ENCODE measurements around the gene CRIM1. TPM values are rescaled to one million over a fixed set of nuclear protein-coding genes. Genes with fewer than 3 reads are reported as not detected.

The CRIM1 gene
- total RNA-seq, 4 donors from 2014 or later: 72.6 to 162 (median 112) TPM

- 90% methylated on average over 2 of the region's 2 CpGs for WGBS
- H3K27ac ChIP-seq: no peak overlapping the region
- H3K4me1 ChIP-seq: no peaks in the 10 kb centered on the region
- DNase-seq (ENCODE audit: low spot score in 2 of 2): no peak
- H3K9me3 ChIP-seq: no peaks in the 10 kb centered on the region
- H3K36me3 ChIP-seq: peaks cover 35% of the 10 kb centered on the region
- H3K4me3 ChIP-seq: no peak overlapping the region
- TF ChIP-seq EP300 (IDR thresholded peaks at IDR 0.05) (no peak), POLR2A (IDR thresholded peaks at IDR 0.05) (no peak), CTCF (IDR thresholded peaks at IDR 0.05) (no peak), POLR2AphosphoS5 (IDR thresholded peaks at IDR 0.05) (no peak)
- H3K27me3 ChIP-seq: no peaks in the 10 kb centered on the region
Measured at GRCh38 chr2:36535099-36535498, 179.5 kb downstream of the CRIM1 start.

- Histone ChIP-seq H3K36me3 (peaks cover 38% of the 10 kb centered on the region), H3K4me3 (no peak overlapping the region), H3K9me3 (no peaks in the 10 kb centered on the region), H3K27me3 (no peaks in the 10 kb centered on the region), H3K27ac (no peak overlapping the region), H3K4me1 (no peaks in the 10 kb centered on the region)
- DNase-seq (ENCODE audit: low spot score in 2 of 2): no peak
- TF ChIP-seq POLR2AphosphoS5 (IDR thresholded peaks at IDR 0.05): no peak
- TF ChIP-seq CTCF (IDR thresholded peaks at IDR 0.05): no peak
- no peak for TF ChIP-seq POLR2A (IDR thresholded peaks at IDR 0.05)
- no peak for TF ChIP-seq EP300 (IDR thresholded peaks at IDR 0.05)
- WGBS: 87% methylated on average over 3 of the region's 3 CpGs
Measured at GRCh38 chr2:36536776-36537175, 181.2 kb downstream of the CRIM1 start.

GRCh38 chr2:36538335-36538734, 182.8 kb downstream of the CRIM1 start:
- no peak overlapping the region for H3K27ac ChIP-seq
- no peak overlapping the region for H3K4me3 ChIP-seq
- no peaks in the 10 kb centered on the region for H3K4me1 ChIP-seq
- H3K9me3 ChIP-seq: no peaks in the 10 kb centered on the region
- DNase-seq (ENCODE audit: low spot score in 2 of 2): no peak
- H3K36me3 ChIP-seq: peaks cover 36% of the 10 kb centered on the region
- WGBS: 91% methylated on average over 5 of the region's 5 CpGs
- no peaks in the 10 kb centered on the region for H3K27me3 ChIP-seq
- TF ChIP-seq POLR2A (IDR thresholded peaks at IDR 0.05): no peak
- no peak for TF ChIP-seq CTCF (IDR thresholded peaks at IDR 0.05)
- no peak for TF ChIP-seq POLR2AphosphoS5 (IDR thresholded peaks at IDR 0.05)
- no peak for TF ChIP-seq EP300 (IDR thresholded peaks at IDR 0.05)

- no peak overlapping the region for H3K27ac ChIP-seq
- no peaks in the 10 kb centered on the region for H3K4me1 ChIP-seq
- no peaks in the 10 kb centered on the region for H3K27me3 ChIP-seq
- H3K36me3 ChIP-seq: peaks cover 44% of the 10 kb centered on the region
- H3K9me3 ChIP-seq: no peaks in the 10 kb centered on the region
- TF ChIP-seq POLR2AphosphoS5 (IDR thresholded peaks at IDR 0.05) (no peak), EP300 (IDR thresholded peaks at IDR 0.05) (no peak), CTCF (IDR thresholded peaks at IDR 0.05) (no peak)
- no peak overlapping the region for H3K4me3 ChIP-seq
- 89% methylated on average over 7 of the region's 7 CpGs for WGBS
- no peak for DNase-seq (ENCODE audit: low spot score in 2 of 2)
Measured at GRCh38 chr2:36539631-36540030, 184.1 kb downstream of the CRIM1 start.

DNA sequence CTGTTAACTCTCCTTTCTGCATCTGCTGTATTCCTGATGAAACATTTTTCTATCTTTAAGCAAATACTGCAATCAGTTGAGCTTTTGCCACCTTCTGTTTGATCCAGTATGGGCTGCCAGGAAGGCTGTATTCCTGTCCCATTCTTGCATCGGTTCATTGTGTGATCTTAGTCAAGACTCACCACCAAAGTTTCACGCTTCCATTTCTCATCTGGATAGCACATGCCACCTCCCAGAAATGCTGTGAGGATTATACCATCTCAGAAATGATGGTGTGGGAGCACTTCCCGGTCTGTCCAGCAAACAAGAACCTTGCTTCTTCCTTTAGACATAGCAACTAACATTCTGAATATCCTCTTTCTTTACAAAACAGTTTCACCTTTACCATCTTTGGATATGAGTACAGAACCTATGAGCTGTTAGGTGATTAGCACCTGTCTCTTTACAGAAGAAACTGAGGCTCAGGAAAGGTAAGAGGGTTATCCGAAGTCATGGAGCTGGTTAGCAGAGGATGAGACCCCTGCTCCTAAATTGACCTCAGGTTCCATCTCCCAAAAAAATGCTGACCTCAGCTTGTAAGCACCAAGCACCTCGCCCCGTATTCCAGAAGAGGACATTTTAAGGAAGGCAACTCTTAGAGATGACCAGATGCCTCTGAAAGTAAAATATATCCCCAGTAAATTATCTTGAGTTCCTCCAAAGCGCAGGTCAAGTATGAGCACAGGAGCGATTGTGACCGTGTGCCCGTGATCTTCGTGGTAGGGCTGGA, 185.6 kb downstream of the CRIM1 start:
- DNase-seq (ENCODE audit: low spot score in 2 of 2): no peak
- no peak overlapping the region for H3K27ac ChIP-seq
- H3K9me3 ChIP-seq: no peaks in the 10 kb centered on the region
- peaks cover 47% of the 10 kb centered on the region for H3K36me3 ChIP-seq
- H3K4me1 ChIP-seq: no peaks in the 10 kb centered on the region
- no peaks in the 10 kb centered on the region for H3K27me3 ChIP-seq
- 75% methylated on average over 11 of the region's 11 CpGs for WGBS
- H3K4me3 ChIP-seq: no peak overlapping the region
- TF ChIP-seq POLR2A (IDR thresholded peaks at IDR 0.05) (no peak), POLR2AphosphoS5 (IDR thresholded peaks at IDR 0.05) (no peak), EP300 (IDR thresholded peaks at IDR 0.05) (no peak), CTCF (IDR thresholded peaks at IDR 0.05) (no peak)

All from suprapubic skin (tissue), 4 donors.